Measurements from ENCODE around the gene EEFSEC.

DNA sequence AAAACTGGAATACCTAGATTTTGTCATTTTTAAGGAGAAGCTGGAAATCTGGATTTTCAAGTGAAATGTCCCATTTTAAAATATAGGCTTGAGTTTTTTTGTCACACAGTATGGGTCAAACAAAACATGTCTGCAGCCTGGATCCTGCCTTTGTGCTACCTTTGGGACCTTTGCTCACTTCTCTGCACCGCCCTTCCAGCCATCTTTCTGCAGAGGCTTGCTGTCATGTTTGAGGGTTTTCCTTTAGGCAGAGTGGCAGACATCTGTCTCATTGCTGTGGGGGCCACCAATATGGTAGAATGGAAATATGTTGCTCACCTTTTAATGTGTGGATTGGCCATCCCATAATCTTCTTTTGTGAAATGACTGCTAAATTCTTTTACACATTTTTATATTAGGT is 136.3 kb downstream of the EEFSEC start:
- no peak for TF ChIP-seq CTCF (IDR thresholded peaks at IDR 0.05)
- TF ChIP-seq EP300 (IDR thresholded peaks at IDR 0.05): no peak
